ENCODE measurements around the gene COLQ. TPM values are rescaled to one million over a fixed set of nuclear protein-coding genes. Genes with fewer than 3 reads are reported as not detected.

Gene COLQ
- total RNA-seq, 1 donor from 2014 or later, result 9.9 TPM

GRCh38 chr3:15453501-15453900, 68.0 kb downstream of the COLQ start:
- peaks cover 3% of the 10 kb centered on the region for H3K9me3 Mint-ChIP-seq (ENCODE audit: low read depth)
- no peak overlapping the region for H3K4me3 Mint-ChIP-seq (ENCODE audit: low read depth)
- no peaks in the 10 kb centered on the region for H3K27me3 Mint-ChIP-seq
- H3K4me1 Mint-ChIP-seq (ENCODE audit: low read depth), result no peaks in the 10 kb centered on the region
- no peak for DNase-seq (ENCODE audit: low spot score, unreplicated experiment)
- H3K27ac Mint-ChIP-seq, result no peak overlapping the region
- TF ChIP-seq CTCF (IDR thresholded peaks at IDR 0.05; ENCODE audit: unreplicated experiment), result no peak
- peaks cover 6% of the 10 kb centered on the region for H3K36me3 Mint-ChIP-seq (ENCODE audit: insufficient read depth)

GRCh38 chr3:15452961-15453360, 68.5 kb downstream of the COLQ start:
- DNase-seq (ENCODE audit: low spot score, unreplicated experiment), result no peak
- H3K27ac Mint-ChIP-seq, result no peak overlapping the region

GRCh38 chr3:15452156-15452555, 69.3 kb downstream of the COLQ start:
- peaks cover 2% of the 10 kb centered on the region for H3K36me3 Mint-ChIP-seq (ENCODE audit: insufficient read depth)
- no peak for TF ChIP-seq CTCF (IDR thresholded peaks at IDR 0.05; ENCODE audit: unreplicated experiment)

More at GRCh38 chr3:15452961-15453360, 68.5 kb downstream of the COLQ start:
- no peaks in the 10 kb centered on the region for H3K4me1 Mint-ChIP-seq (ENCODE audit: low read depth)
- H3K27me3 Mint-ChIP-seq, result no peaks in the 10 kb centered on the region
- TF ChIP-seq CTCF (IDR thresholded peaks at IDR 0.05; ENCODE audit: unreplicated experiment), result no peak
- H3K36me3 Mint-ChIP-seq (ENCODE audit: insufficient read depth), result peaks cover 2% of the 10 kb centered on the region
- H3K9me3 Mint-ChIP-seq (ENCODE audit: low read depth), result no peaks in the 10 kb centered on the region
- H3K4me3 Mint-ChIP-seq (ENCODE audit: low read depth), result no peak overlapping the region

GRCh38 chr3:15451216-15452113, 70.0 kb downstream of the COLQ start:
- H3K27me3 Mint-ChIP-seq, result no peaks in the 10 kb centered on the region
- no peak overlapping the region for H3K4me3 Mint-ChIP-seq (ENCODE audit: low read depth)
- no peak overlapping the region for H3K27ac Mint-ChIP-seq
- no peaks in the 10 kb centered on the region for H3K9me3 Mint-ChIP-seq (ENCODE audit: low read depth)
- peaks cover 4% of the 10 kb centered on the region for H3K36me3 Mint-ChIP-seq (ENCODE audit: insufficient read depth)
- no peak for TF ChIP-seq CTCF (IDR thresholded peaks at IDR 0.05; ENCODE audit: unreplicated experiment)
- no peak for DNase-seq (ENCODE audit: low spot score, unreplicated experiment)
- H3K4me1 Mint-ChIP-seq (ENCODE audit: low read depth), result no peaks in the 10 kb centered on the region

More at GRCh38 chr3:15452156-15452555, 69.3 kb downstream of the COLQ start:
- DNase-seq (ENCODE audit: low spot score, unreplicated experiment), result no peak
- no peaks in the 10 kb centered on the region for H3K9me3 Mint-ChIP-seq (ENCODE audit: low read depth)
- H3K4me3 Mint-ChIP-seq (ENCODE audit: low read depth), result no peak overlapping the region
- H3K27ac Mint-ChIP-seq, result no peak overlapping the region
- H3K27me3 Mint-ChIP-seq, result no peaks in the 10 kb centered on the region
- no peaks in the 10 kb centered on the region for H3K4me1 Mint-ChIP-seq (ENCODE audit: low read depth)

GRCh38 chr3:15450438-15451215, 70.9 kb downstream of the COLQ start:
- DNase-seq (ENCODE audit: low spot score, unreplicated experiment), result no peak
- H3K27ac Mint-ChIP-seq, result no peak overlapping the region
- no peaks in the 10 kb centered on the region for H3K9me3 Mint-ChIP-seq (ENCODE audit: low read depth)
- no peak for TF ChIP-seq CTCF (IDR thresholded peaks at IDR 0.05; ENCODE audit: unreplicated experiment)
- H3K4me1 Mint-ChIP-seq (ENCODE audit: low read depth), result no peaks in the 10 kb centered on the region
- H3K27me3 Mint-ChIP-seq, result no peaks in the 10 kb centered on the region
- H3K36me3 Mint-ChIP-seq (ENCODE audit: insufficient read depth), result peaks cover 4% of the 10 kb centered on the region
- H3K4me3 Mint-ChIP-seq (ENCODE audit: low read depth), result no peak overlapping the region

Data from progenitor cell of endocrine pancreas (in vitro differentiated cells).